HG03135 (cell line): ENCODE data around the gene NPAS3.

Experiments
- ATAC-seq: cut with Tn5 transposase; IDR thresholded peaks from one replicate; pipeline ENCODE4 v1.9.1; 2021; ENCODE audit warnings: mild to moderate bottlenecking, moderate library complexity; ENCODE audit not compliant: unreplicated experiment

Gene NPAS3

DNA sequence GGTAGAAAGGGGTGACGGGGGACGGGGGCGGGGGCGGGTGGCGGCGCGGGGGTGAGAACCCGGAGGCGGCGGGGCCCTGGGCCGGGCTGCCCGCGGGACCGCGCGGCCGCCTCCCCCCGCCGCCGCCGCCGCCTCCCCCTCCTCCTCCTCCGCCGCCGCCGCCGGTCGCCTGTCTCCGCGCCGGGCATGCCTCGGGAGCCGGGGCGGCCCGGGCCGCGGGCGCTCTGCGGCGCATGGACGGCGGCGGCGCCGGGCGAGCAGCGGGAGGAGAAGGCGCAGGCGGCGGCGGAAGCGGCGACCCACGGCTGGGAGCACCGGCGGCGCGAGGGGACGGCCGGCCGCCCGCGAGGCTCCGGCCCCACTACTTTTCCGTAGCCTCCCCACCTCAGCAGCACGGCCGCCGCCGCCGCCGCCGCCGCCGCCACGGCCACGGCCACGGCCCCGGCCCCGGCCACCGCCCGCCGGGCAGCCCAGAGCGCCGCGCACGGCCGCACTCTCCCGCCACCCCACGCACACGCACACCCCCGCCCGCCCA lies at the start of gene NPAS3:
NPAS3 (plus strand) TSS at position 161 of the 535 bp plus-strand sequence.
- ATAC-seq = no peak

DNA sequence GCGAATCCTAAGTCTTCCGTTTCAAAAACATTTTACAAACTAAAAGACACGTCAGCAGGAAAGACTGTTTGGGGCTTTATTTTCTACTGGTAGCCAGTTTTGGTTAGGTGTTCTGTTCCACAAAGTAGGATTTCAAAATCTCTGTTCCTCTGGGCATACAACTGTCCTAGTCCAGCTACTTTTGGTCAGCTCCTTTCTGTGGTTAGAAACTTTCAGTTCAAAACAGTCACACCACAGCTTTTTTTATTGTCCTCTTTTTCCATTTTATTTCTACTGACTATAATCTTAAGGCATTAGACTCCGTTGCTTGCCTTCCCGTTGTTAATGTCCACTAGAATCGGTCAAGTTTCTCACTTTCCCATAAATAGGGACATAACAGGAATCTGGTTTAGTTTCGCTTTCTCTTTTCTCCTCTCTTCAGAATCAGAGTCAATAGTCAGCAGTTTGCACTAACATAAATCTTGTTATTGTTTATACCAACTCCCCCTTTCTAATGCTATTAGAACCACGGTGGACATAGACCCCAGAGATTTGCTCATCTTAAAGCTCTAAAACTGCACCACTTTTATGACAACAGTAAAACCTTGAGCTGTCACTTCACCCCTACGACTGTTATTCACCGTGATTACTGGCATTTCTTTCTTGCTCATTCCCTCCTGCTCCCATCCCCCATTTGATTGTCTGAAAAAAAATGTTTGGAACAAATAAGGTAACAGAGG lies 41.5 kb upstream of the NPAS3 start:
- no peak for ATAC-seq

DNA sequence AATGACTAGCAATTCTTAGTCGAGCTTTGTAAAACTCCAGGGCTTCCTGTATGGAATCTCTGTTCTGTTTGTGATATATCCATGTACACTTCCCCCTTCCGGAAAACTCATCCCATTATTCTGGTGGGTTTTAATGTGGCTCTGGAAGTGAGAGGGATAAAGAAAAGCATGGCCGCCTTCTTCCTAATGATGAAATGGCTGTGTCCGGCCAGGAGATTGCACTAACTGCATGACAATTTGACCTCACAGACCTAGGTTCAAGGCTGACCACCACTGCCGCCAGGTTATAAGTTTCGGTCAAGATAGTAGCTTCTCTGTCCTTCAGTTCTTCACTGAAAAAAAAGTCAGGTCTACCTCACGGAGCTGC lies 41.0 kb upstream of the NPAS3 start:
- ATAC-seq = no peak

GRCh38 chr14:32898876-32899275 lies 39.8 kb upstream of the NPAS3 start:
- no peak for ATAC-seq

GRCh38 chr14:32900547-32900946 lies 38.1 kb upstream of the NPAS3 start:
- no peak for ATAC-seq

DNA sequence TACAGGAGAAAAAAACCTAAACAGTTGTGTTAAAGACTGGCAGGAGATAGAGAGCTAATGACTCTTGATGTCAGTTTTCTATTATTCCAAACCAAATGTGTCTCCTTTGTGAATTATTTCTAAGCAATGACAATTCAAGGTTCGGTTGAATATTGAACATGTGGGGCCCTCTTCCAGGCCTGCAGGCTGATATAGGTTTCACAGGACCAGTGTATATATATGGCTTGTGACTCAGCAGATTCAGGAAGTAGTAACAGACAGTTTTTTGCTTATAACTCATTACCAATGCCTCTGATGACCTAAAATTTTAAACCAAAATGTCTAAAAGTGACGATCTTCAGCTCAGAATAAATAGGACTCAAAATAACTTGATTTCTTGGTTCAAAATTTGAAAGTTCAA lies 33.7 kb upstream of the NPAS3 start:
- ATAC-seq = no peak

- no peak for ATAC-seq
Observed at GRCh38 chr14:32906672-32907071, 32.0 kb upstream of the NPAS3 start.

DNA sequence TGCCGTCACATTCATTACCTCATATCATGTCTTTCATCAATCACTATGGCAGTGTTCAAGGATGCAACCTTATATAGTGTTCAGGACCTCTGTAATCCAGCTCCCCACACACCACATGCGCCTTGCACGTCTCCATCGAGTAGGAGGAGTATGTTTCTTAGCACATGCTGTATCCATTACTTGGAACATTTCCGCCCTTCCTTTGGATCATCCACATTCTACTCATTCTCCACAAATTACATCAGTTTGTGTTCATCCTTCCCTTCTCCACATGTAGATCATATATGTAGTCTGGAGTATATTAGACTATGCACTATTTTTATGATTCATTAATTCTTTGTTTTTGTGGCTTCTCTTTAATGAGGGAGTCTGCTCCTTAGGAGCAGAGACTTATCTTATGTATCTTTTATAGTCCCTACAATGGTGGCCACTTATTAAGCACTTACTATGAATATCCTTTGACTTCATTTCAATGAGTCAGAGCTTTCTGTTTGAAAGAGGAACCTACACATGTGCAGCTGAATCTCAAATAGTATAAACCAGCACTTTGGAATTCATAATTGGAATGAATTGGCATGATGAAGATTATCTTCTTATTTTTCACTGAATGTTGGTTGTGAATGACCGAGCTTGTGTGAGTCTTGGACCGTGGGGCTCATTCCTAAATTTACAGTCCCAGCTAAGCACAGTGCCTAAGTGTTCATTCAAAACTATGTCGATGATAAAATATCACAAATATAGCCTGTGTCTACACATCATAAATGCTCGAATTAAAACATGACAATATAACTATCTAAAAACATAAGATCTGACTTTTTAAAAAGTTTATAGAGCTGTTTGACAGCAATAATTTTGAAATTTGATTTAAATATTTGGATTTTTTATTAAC lies 30.2 kb upstream of the NPAS3 start:
- no peak for ATAC-seq

- ATAC-seq = no peak
Observed at GRCh38 chr14:32913725-32914124, 25.0 kb upstream of the NPAS3 start.

- no peak for ATAC-seq
Observed at GRCh38 chr14:32914391-32914790, 24.3 kb upstream of the NPAS3 start.

GRCh38 chr14:32920696-32921276 lies 17.9 kb upstream of the NPAS3 start:
- ATAC-seq = no peak

GRCh38 chr14:32925439-32925838 lies 13.2 kb upstream of the NPAS3 start:
- no peak for ATAC-seq

DNA sequence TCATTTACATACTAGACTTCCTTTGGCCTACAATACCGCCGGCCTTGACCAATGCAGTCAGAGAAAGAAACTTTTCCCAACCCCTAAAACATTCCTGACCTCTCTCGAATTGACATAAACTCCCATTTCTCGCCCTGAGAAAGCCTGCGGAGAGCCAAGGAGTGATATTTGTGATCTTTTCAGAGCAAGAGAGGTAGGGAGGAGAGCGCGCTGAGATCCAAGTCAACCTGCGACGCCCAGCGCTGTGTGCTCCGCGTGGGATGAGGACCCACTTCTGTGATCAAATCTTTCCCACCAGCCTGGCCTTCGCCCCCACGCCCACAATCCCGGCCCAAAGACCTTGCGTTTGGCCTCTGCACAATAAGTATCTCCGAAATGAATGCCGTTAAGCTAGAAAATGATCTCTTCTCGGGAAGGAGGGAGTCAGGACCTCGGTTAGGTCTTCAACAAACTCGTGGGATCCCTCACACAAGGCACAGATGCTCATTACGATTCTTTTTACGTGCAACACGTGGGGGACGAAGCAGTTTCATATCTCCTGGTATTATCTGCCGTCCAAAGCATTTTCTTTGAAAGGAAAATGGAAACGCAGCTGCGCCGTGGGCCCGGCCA lies 6.3 kb upstream of the NPAS3 start:
- ATAC-seq = no peak

DNA sequence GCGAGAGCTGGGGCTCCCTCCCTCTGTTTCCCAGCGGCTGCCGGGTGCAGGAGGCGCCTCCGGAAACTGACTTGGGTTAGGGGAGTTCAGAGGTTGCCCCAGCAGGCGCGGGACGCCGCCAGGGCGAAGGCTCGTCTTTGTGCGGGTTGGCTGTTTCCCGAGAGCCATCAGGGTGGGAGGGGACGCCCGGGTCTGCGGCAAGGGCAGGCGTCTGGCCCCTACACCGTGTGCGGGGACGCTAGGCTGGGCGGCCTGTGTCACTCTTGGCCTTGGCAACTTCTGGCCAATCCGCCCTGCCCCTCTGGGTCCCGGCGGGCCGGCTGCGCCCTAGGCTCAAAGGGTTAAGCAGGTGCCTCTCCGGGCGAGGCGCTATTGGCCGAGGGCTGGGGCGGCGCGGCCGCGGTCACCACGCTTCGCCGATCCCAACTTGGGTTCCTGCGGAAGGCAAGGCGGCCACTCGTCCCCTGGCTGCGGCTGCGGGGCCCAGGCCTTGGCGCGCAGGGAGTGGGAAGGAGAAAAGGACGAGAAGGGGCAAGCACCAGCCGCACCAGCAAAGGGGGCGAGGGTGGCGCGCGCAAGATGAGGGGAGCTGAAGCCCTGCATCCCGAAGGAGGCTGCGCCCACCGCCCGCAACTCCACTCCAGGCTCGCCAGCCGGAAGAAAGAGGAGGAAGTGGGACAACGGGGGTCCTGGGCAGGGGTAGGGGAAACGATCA lies 5.6 kb upstream of the NPAS3 start:
- no peak for ATAC-seq

DNA sequence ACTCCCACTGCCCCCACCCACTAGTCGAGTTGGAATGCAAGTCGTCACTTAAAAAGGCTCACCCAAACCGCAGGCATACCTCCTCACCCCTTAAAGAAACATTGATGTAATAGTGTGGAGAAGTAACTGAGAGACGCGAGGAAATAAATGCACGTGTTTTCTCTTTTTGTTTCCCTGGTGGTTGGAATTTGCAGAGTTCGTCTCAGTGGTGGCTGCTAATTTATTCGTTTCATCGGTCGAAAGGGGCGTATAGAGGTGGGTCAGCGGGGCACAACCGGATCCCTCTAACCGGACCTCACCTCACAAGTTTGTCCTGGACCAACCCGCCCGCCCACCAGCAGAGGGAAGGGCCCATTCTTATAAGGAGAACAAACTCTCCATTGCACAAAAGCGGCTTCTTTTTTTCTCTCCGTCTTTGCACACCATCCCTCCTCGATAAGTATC lies 5.0 kb upstream of the NPAS3 start:
- no peak for ATAC-seq

GRCh38 chr14:32934073-32934880 lies 4.4 kb upstream of the NPAS3 start:
- no peak for ATAC-seq

DNA sequence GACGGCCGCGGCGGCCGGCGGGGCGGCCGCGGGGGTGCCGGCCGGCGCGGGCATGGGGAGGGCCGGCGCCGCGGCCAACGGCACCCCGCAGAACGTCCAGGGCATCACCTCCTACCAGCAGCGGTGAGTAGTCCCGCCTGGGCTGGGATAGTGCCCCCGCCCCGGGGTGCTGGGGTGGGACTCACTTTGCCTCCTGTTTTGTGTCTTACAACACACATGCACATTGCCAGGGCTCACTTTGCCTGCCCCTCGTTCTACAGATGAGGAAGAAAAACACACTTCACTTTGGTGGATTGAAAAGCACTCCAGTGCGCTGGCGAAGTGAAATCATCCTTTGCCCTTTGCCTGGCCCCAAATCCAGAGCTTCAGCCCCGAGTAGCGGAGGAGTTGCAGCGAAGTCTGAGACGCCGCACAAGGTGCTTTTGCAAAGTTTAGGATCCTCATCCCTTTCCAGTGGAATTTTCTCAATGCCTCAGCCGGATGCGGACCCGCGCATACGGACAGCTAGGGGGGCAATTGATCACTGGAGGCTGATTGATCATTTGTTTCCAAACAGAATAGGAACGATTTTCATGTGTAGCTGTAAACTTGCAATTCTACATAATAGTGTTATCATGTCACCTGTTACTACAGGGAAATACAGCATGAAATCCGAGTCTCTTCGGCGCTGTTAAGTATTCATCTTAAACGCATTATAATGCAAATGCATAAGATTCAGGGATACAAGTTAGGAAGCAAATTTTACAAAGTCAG lies 3.6 kb upstream of the NPAS3 start:
- ATAC-seq = no peak

GRCh38 chr14:32939254-32940065 lies 781 bp downstream of the NPAS3 start:
- no peak for ATAC-seq
